HepG2 (cell line): ENCODE data around the gene IL27RA. TPM values are rescaled to one million over a fixed set of nuclear protein-coding genes. Genes with fewer than 3 reads are reported as not detected.
A peak's percentile ranks its signal among the peaks of the same experiment; 100 is the strongest.

Experiments
- FOXK2 ChIP-seq: fragments of 450-650 bp; IDR thresholded peaks from 2 replicates; pipeline ENCODE4 v1.6.1; 2016
- GRHL1 ChIP-seq: sonication (generic); formaldehyde crosslinking; conservative IDR thresholded peaks from 2 replicates; pipeline ENCODE4 v1.8.0; 2022; ENCODE audit warnings: missing genetic modification reagents
- HNRNPLL ChIP-seq: fragments of 200-400 bp; formaldehyde crosslinking; IDR thresholded peaks from 2 replicates; pipeline ENCODE4 v1.6.1; 2017; ENCODE audit warnings: mild to moderate bottlenecking, low read depth, low read length; ENCODE audit not compliant: poor library complexity, severe bottlenecking
- NR3C1 ChIP-seq: sonication (generic); formaldehyde crosslinking; IDR thresholded peaks from 2 replicates; pipeline ENCODE4 v1.4.0; 2020; ENCODE audit warnings: missing genetic modification reagents
- NRL ChIP-seq: sonication (generic); formaldehyde crosslinking; IDR thresholded peaks from 2 replicates; pipeline ENCODE4 v1.5.0; 2020; ENCODE audit warnings: missing genetic modification reagents, mild to moderate bottlenecking, moderate library complexity, borderline replicate concordance
- ONECUT2 ChIP-seq: sonication (generic); formaldehyde crosslinking; IDR thresholded peaks from 2 replicates; pipeline ENCODE4 v1.4.0; 2020; ENCODE audit warnings: missing genetic modification reagents
- POLR2AphosphoS5 ChIP-seq: IDR thresholded peaks from 2 replicates; pipeline ENCODE4 v1.6.1; 2012; ENCODE audit warnings: low read depth, low read length
- RBAK ChIP-seq: sonication (generic); formaldehyde crosslinking; IDR thresholded peaks from 2 replicates; pipeline ENCODE4 v1.5.1; 2020; ENCODE audit warnings: mild to moderate bottlenecking, missing genetic modification reagents
- SAP130 ChIP-seq: IDR thresholded peaks from 2 replicates; pipeline ENCODE4 v1.6.1; 2016; ENCODE audit warnings: low read depth
- SOX13 ChIP-seq, 3 experiments: fragments of 450-650 bp in 1 of 3; sonication (generic) in 1 of 3; formaldehyde crosslinking in 1 of 3; IDR thresholded peaks in 2 of 3; conservative IDR thresholded peaks in 1 of 3; 2 replicates each; pipeline versions ENCODE4 v1.5.0 to v1.6.1; 2016 to 2020; ENCODE audit warnings: antibody characterized with exemption in 1 of 3, mild to moderate bottlenecking in 1 of 3, missing compliant biosample characterization in 1 of 3, missing genetic modification reagents in 1 of 3, moderate library complexity in 1 of 3
- ZFP62 ChIP-seq: sonication (generic); formaldehyde crosslinking; IDR thresholded peaks from 2 replicates; pipeline ENCODE4 v1.4.0; 2020; ENCODE audit warnings: missing genetic modification reagents
- ZNF407 ChIP-seq: sonication (generic); formaldehyde crosslinking; IDR thresholded peaks from one replicate; pipeline ENCODE4 v1.5.1; 2020; ENCODE audit warnings: mild to moderate bottlenecking, missing genetic modification reagents; ENCODE audit errors: not compliant biosample characterization
- ZNF619 ChIP-seq: sonication (generic); formaldehyde crosslinking; IDR thresholded peaks from 2 replicates; pipeline ENCODE4 v1.4.0; 2020; ENCODE audit warnings: mild to moderate bottlenecking, missing genetic modification reagents
- polyA plus RNA-seq, 8 experiments: library from polyadenylated mRNA; depleted of rRNA in 3 of 8; stranded (reverse) in 7 of 8; unstranded in 1 of 8; fragments of >200 nt; fragmentation: Illumina TruSeq in 4 of 8; extraction: Trizol in 4 of 8; gene quantifications; 2 replicates each; pipeline versions ENCODE4 v1.2.1 to v1.2.3, GENCODE V29; 2011 to 2016; ENCODE audit warnings: low read depth in 4 of 8, missing spikeins in 1 of 8, mixed read lengths in 1 of 8; ENCODE audit not compliant: insufficient read depth in 1 of 8
- total RNA-seq, 5 experiments: library from RNA; depleted of rRNA; stranded (reverse); fragments of >200 nt; fragmentation: Illumina TruSeq; extraction: Trizol; gene quantifications; 2 replicates each; pipeline ENCODE4 v1.2.3, GENCODE V29; 2016; ENCODE audit warnings: low read depth in 1 of 5
- TF ChIP-seq, protein P1 (sequence below): sonication (generic); formaldehyde crosslinking; IDR thresholded peaks from 2 replicates; pipeline ENCODE4 v1.4.0; 2020; ENCODE audit warnings: mild to moderate bottlenecking, low read depth, missing genetic modification reagents
- TF ChIP-seq, protein P2 (sequence below): sonication (generic); formaldehyde crosslinking; IDR thresholded peaks from 2 replicates; pipeline ENCODE4 v1.5.0; 2020; ENCODE audit warnings: mild to moderate bottlenecking, low read depth, missing genetic modification reagents, borderline replicate concordance
- TF ChIP-seq, protein P3 (sequence below): sonication (generic); formaldehyde crosslinking; IDR thresholded peaks from 2 replicates; pipeline ENCODE4 v1.5.0; 2020; ENCODE audit warnings: missing genetic modification reagents, mild to moderate bottlenecking, borderline replicate concordance

The IL27RA gene
- total and polyA plus RNA-seq, 2 of the 13 experiments (the other 11 are each of a cell fraction or from before 2014, with no cell fraction given) = 3.5 to 8.1 TPM

- TF ChIP-seq ZNF407 = no peak
- TF ChIP-seq, protein P1, sequence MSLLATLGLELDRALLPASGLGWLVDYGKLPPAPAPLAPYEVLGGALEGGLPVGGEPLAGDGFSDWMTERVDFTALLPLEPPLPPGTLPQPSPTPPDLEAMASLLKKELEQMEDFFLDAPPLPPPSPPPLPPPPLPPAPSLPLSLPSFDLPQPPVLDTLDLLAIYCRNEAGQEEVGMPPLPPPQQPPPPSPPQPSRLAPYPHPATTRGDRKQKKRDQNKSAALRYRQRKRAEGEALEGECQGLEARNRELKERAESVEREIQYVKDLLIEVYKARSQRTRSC (CRISPR knock-in tag) = no peak
- TF ChIP-seq POLR2AphosphoS5 = 0 out of 2 replicates have a peak, but pooled peaks have one; percentile 44
- TF ChIP-seq, protein P2, sequence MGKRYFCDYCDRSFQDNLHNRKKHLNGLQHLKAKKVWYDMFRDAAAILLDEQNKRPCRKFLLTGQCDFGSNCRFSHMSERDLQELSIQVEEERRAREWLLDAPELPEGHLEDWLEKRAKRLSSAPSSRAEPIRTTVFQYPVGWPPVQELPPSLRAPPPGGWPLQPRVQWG = no peak
- TF ChIP-seq RBAK (CRISPR knock-in tag) = no peak
- no peak for TF ChIP-seq SOX13 (IDR thresholded peaks at IDR 0.05)
- TF ChIP-seq SOX13 (CRISPR knock-in tag; conservative IDR thresholded peaks at IDR 0.05 in 1 of 2, IDR thresholded peaks at IDR 0.05 in 1 of 2) = peak in 1 of 2 experiments; percentile 54; a peak in 1 of 4 replicates
- TF ChIP-seq ZNF619 (CRISPR knock-in tag) = no peak
- no peak for TF ChIP-seq ZFP62
- peak; percentile 30; the same call in 1 of the 2 replicates for TF ChIP-seq ONECUT2 (CRISPR knock-in tag)
- peak; percentile 68 for TF ChIP-seq SAP130 (CRISPR knock-in tag)
- TF ChIP-seq NRL (CRISPR knock-in tag) = peak; percentile 79
- peak; percentile 58 for TF ChIP-seq HNRNPLL
- TF ChIP-seq, protein P3, sequence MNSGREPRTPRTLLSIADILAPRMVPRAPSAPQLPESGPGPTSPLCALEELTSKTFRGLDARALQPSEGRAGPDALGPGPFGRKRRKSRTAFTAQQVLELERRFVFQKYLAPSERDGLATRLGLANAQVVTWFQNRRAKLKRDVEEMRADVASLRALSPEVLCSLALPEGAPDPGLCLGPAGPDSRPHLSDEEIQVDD (CRISPR knock-in tag) = no peak
- no peak for TF ChIP-seq NR3C1 (CRISPR knock-in tag)
- TF ChIP-seq FOXK2 = no peak
- no peak for TF ChIP-seq GRHL1
Observed at GRCh38 chr19:14006766-14007562, 24.6 kb upstream of the IL27RA start (continued).
